Neural progenitor cell (in vitro differentiated cells): ENCODE measurements around the gene OPCML.

ENCODE experiments used
- EZH2 ChIP-seq: fragments of 200-600 bp; sonication (generic); IDR thresholded peaks from 2 replicates; pipeline ENCODE4 v1.6.1; 2017; ENCODE audit warnings: antibody characterized with exemption, mild to moderate bottlenecking, moderate library complexity
- TF ChIP-seq, protein P1 (sequence below): fragments of 200-600 bp; sonication (generic); IDR thresholded peaks from 2 replicates; pipeline ENCODE4 v1.5.1; 2017; ENCODE audit warnings: antibody characterized with exemption, mild to moderate bottlenecking

DNA sequence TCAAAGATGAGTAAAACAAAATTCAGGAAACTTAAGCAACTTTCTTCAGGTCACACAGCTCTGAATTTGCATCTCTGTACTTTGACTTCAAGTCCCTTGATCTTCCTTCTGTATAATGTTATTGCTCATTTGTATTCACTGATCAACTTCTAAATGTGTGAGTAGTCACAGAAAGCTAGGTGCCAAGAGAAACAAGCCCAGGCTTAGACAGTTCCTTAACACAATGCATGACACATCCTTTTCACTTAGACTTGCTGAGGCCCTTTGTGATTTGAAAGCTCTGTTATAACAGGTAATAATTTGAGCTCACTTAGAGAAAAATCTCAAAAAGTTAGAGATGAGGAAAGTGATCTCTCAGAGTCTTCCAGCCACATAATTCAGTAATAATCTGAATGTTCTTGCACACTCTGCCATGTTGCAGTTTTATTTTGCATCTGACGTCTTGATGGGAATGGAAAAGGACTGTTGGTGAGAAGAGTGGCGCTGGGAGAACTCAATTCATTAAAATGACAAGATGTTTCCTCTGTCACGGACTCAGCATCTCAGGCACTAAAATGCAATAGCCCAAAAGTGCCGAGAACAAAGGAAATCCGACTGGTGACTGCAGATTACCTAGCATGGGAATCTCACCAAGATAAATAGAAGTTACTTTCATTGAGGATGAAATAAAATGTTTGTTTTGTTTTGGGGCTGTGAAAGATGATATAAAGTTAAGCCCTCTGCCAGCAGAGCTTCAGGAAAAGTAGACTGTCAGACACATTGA is 665.3 kb downstream of the OPCML start:
- no peak for TF ChIP-seq EZH2
- TF ChIP-seq, protein P1, sequence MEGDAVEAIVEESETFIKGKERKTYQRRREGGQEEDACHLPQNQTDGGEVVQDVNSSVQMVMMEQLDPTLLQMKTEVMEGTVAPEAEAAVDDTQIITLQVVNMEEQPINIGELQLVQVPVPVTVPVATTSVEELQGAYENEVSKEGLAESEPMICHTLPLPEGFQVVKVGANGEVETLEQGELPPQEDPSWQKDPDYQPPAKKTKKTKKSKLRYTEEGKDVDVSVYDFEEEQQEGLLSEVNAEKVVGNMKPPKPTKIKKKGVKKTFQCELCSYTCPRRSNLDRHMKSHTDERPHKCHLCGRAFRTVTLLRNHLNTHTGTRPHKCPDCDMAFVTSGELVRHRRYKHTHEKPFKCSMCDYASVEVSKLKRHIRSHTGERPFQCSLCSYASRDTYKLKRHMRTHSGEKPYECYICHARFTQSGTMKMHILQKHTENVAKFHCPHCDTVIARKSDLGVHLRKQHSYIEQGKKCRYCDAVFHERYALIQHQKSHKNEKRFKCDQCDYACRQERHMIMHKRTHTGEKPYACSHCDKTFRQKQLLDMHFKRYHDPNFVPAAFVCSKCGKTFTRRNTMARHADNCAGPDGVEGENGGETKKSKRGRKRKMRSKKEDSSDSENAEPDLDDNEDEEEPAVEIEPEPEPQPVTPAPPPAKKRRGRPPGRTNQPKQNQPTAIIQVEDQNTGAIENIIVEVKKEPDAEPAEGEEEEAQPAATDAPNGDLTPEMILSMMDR = no peak
